ENCODE measurements around the gene CFAP61. TPM values are rescaled to one million over a fixed set of nuclear protein-coding genes. Genes with fewer than 3 reads are reported as not detected.

The CFAP61 gene
- total and polyA plus RNA-seq, 9 of the 15 experiments (the other 6 are each of a cell fraction or from before 2014, with no cell fraction given) = 0.11 TPM; not detected in 8

DNA sequence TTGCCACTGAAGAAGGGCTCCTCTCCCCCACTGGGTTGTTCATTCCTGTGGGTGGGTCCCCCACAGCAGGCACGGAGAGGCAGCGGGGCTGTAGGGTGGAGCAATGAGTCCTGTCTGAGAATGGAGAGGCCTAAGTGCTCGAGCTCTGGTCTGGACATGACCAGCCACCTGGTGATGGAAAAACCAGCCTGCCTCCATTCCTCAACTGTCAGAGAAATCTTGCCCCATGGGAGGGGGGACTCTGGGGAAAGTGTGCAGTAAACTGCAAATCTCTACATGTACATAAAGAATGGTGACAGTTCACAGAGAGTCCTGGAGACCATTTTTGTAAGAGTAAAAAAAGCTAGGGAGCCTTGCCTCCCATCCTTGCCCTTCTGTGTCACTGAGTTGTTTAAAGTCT is 349.7 kb downstream of the CFAP61 start:
- no peak overlapping the region for H3K4me2 ChIP-seq (ENCODE audit: insufficient read depth, low read length)
- ATAC-seq = no peak
- POLR2A ChIA-PET = interaction anchor here (0.6 kb wide), 1 partner anchor 413 kb away, joined by 3 read pairs; no protein-coding TSS in a partner anchor
- no peak overlapping the region for H2AFZ ChIP-seq (ENCODE audit: low read depth, low read length)
- in situ Hi-C loops (cut with MboI) (no loop called here), intact Hi-C loops (cut with micrococcal nuclease) (no loop called here)
- no peaks in the 10 kb centered on the region for H3K4me1 ChIP-seq (replicated peaks in 1 of 2; ENCODE audit: control insufficient read depth in 2 of 2, insufficient read depth in 2 of 2, low read length in 2 of 2)
- no peak overlapping the region for H3K9ac ChIP-seq (ENCODE audit: insufficient read depth in 1 of 2, low read depth in 2 of 2, low read length in 2 of 2)
- CTCF ChIA-PET (ENCODE audit: low intra/inter-chr PET ratio) = interaction anchor here (0.7 kb wide), 1 partner anchor 1313 kb away, joined by 4 read pairs; no protein-coding TSS in a partner anchor
- TF ChIP-seq CXXC5 (CRISPR knock-in tag; IDR thresholded peaks at IDR 0.05) (no peak), NFRKB (IDR thresholded peaks at IDR 0.05; ENCODE audit: low read depth) (no peak)
- 0% methylated on average over 3 of the region's 3 CpGs for WGBS (ENCODE audit: insufficient coverage, low coverage, missing lambda C conversion rate)
- no peaks in the 10 kb centered on the region for H4K20me1 ChIP-seq (replicated peaks; ENCODE audit: control insufficient read depth, insufficient read depth, low read length)
- DNase-seq (ENCODE audit: extremely low read depth in 1 of 4, low spot score in 3 of 4) = no peak
- no peak overlapping the region for H3K27ac ChIP-seq (ENCODE audit: extremely low read depth, low read depth, low read length)
- FAIRE-seq = no peak
- no peaks in the 10 kb centered on the region for H3K79me2 ChIP-seq (ENCODE audit: control insufficient read depth, insufficient read depth, low read length)
- no peaks in the 10 kb centered on the region for H3K9me3 ChIP-seq (replicated peaks; ENCODE audit: control insufficient read depth, insufficient read depth, low read depth, low read length)
- no peaks in the 10 kb centered on the region for H3K36me3 ChIP-seq (ENCODE audit: control insufficient read depth, insufficient read depth, low read length)
- no peak overlapping the region for H3K4me3 ChIP-seq
- peaks cover 0 to 27% of the 10 kb centered on the region in 2 experiments; a peak in 2 of 5 replicates for H3K27me3 ChIP-seq (ENCODE audit: control insufficient read depth in 2 of 2, insufficient read depth in 2 of 2, low read length in 2 of 2)
- no TSS peak for BruUV-seq (replicated peaks)
- H3K9me1 ChIP-seq (ENCODE audit: control insufficient read depth, insufficient read depth, low read length) = no peaks in the 10 kb centered on the region

DNA sequence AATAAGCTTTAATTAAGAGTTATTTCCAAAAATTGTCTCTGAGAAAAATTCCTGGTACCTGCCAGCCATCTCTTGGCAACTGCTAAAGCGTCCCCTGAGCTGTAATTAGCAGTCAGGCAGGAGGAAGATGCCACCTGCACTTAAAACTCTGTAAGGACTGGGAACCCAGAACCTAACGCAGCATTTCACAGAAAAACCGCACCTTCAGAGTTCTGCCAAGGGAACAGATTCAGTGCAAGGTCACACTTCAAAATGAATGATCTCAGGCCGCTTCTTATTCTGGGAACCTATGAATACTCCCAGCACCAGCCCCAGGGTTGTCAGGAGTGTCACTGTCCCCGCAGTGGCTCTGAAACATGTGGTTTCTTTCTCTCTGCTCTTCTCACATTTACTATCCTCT is 352.3 kb downstream of the CFAP61 start:
- H3K9me1 ChIP-seq (ENCODE audit: control insufficient read depth, insufficient read depth, low read length) = no peaks in the 10 kb centered on the region
- no peaks in the 10 kb centered on the region; the same call in 1 of the 2 replicates for H4K20me1 ChIP-seq (replicated peaks; ENCODE audit: control insufficient read depth, insufficient read depth, low read length)
- FAIRE-seq = no peak
- WGBS (ENCODE audit: insufficient coverage, low coverage, missing lambda C conversion rate) = 0% methylated on average over 4 of the region's 5 CpGs
- H3K27ac ChIP-seq (ENCODE audit: extremely low read depth, low read depth, low read length) = no peak overlapping the region
- H3K9ac ChIP-seq (ENCODE audit: insufficient read depth in 1 of 2, low read depth in 2 of 2, low read length in 2 of 2) = no peak overlapping the region
- no peaks in the 10 kb centered on the region for H3K9me3 ChIP-seq (replicated peaks; ENCODE audit: control insufficient read depth, insufficient read depth, low read depth, low read length)
- no peak for TF ChIP-seq NCOA1 (IDR thresholded peaks at IDR 0.05; ENCODE audit: low read depth)
- no peak for TF ChIP-seq SOX6 (IDR thresholded peaks at IDR 0.05)
- TF ChIP-seq ZEB2 (IDR thresholded peaks at IDR 0.05) = no peak
- TF ChIP-seq ZNF282 (CRISPR knock-in tag; IDR thresholded peaks at IDR 0.05) = no peak
- TF ChIP-seq BCL6 (CRISPR knock-in tag; IDR thresholded peaks at IDR 0.05) = no peak
- no peak for TF ChIP-seq HEY1 (CRISPR knock-in tag; IDR thresholded peaks at IDR 0.05; ENCODE audit: borderline replicate concordance)
- H3K4me1 ChIP-seq (replicated peaks in 1 of 2; ENCODE audit: control insufficient read depth in 2 of 2, insufficient read depth in 2 of 2, low read length in 2 of 2) = no peaks in the 10 kb centered on the region
- no peaks in the 10 kb centered on the region for H3K36me3 ChIP-seq (ENCODE audit: control insufficient read depth, insufficient read depth, low read length)
- ChIA-PET CTCF (ENCODE audit: low intra/inter-chr PET ratio) (no interaction called here), POLR2A (no interaction called here)
- no peak overlapping the region for H3K4me2 ChIP-seq (ENCODE audit: insufficient read depth, low read length)
- DNase-seq (ENCODE audit: extremely low read depth in 1 of 4, low spot score in 3 of 4) = no peak
- intact Hi-C loops (cut with micrococcal nuclease) = no loop called here
- no peak overlapping the region for H2AFZ ChIP-seq (ENCODE audit: low read depth, low read length)
- no peaks in the 10 kb centered on the region for H3K79me2 ChIP-seq (ENCODE audit: control insufficient read depth, insufficient read depth, low read length)
- no TSS peak for BruUV-seq (replicated peaks)
- in situ Hi-C loops (cut with MboI) = no loop called here
- no peak for ATAC-seq
- peaks cover 0 to 13% of the 10 kb centered on the region in 2 experiments; a peak in 2 of 5 replicates for H3K27me3 ChIP-seq (ENCODE audit: control insufficient read depth in 2 of 2, insufficient read depth in 2 of 2, low read length in 2 of 2)
- H3K4me3 ChIP-seq = no peak overlapping the region
